Mononuclear cell (primary cell): ENCODE measurements around the gene TNFRSF19. TPM values are rescaled to one million over a fixed set of nuclear protein-coding genes. Genes with fewer than 3 reads are reported as not detected.
A peak's percentile ranks its signal among the peaks of the same experiment; 100 is the strongest.
"Not testable (repeated sequence)": the region's sequence is repeated elsewhere in the genome, so short reads cannot be mapped to it uniquely, and the experiment has no call there.

Experiments used
- H3K27me3 ChIP-seq: 2 replicates; pipeline ENCODE4 v1.6.0; 2011; ENCODE audit warnings: low read length, control low read depth; ENCODE audit not compliant: insufficient read depth
- H3K4me1 ChIP-seq: 2 replicates; pipeline ENCODE4 v1.5.1; 2011; ENCODE audit warnings: mild to moderate bottlenecking, low read length, control low read depth; ENCODE audit not compliant: insufficient read depth
- H3K4me3 ChIP-seq: 2 replicates; pipeline ENCODE4 v1.5.1; 2011; ENCODE audit warnings: mild to moderate bottlenecking, low read length, moderate library complexity
- H3K9me3 ChIP-seq: 2 replicates; pipeline ENCODE4 v1.5.1; 2011; ENCODE audit warnings: low read depth, mild to moderate bottlenecking, control low read depth, low read length
- total RNA-seq: library from RNA; depleted of rRNA; stranded (reverse); fragments of >200 nt; gene quantifications from one replicate; pipeline ENCODE4 v1.2.3, GENCODE V29; 2012

The TNFRSF19 gene
- total RNA-seq, 1 donor: 0.21 TPM

DNA sequence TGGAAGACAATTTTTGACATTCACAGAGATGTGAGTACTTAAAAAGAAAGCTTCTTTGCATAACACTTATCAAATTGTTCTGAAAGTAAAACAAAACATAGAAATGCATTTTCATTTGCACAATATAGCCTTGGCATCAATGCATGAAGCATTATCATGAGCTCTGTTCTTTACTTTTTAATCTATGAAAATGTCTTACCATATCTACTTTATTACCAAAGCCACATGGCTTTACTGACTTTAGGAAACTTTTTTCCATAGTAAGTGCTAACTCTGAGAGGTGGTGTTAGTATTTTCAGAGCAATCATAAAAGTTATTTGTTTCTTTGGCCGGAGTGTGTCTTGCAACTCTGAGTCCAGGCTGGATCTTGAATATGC, 10.5 kb downstream of the TNFRSF19 start:
- no peak overlapping the region for H3K4me3 ChIP-seq
- H3K27me3 ChIP-seq: peaks cover 21% of the 10 kb centered on the region
- H3K4me1 ChIP-seq: peaks cover 13% of the 10 kb centered on the region
- no peaks in the 10 kb centered on the region for H3K9me3 ChIP-seq

DNA sequence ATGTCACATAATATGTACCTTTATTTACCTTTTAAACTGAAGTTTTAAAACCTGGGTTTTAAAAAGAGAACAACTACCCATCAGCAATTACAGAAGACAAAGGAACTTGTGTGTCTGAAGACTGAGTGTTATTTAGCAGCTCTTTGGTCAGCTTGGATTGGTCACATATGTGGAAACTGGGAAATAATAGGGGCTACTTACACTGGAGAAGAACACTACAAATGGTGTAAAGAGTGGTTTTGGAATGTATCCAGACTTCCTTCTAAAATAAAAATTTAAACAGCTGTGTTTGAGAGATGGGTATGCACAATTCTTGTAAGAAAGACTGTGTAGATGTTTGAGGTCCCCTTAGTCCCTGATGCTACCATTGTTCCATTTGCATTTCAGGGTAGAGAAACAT, 13.3 kb downstream of the TNFRSF19 start:
- no peak overlapping the region for H3K4me3 ChIP-seq
- H3K9me3 ChIP-seq: no peaks in the 10 kb centered on the region
- peaks cover 10% of the 10 kb centered on the region for H3K4me1 ChIP-seq
- peaks cover 21% of the 10 kb centered on the region for H3K27me3 ChIP-seq

DNA sequence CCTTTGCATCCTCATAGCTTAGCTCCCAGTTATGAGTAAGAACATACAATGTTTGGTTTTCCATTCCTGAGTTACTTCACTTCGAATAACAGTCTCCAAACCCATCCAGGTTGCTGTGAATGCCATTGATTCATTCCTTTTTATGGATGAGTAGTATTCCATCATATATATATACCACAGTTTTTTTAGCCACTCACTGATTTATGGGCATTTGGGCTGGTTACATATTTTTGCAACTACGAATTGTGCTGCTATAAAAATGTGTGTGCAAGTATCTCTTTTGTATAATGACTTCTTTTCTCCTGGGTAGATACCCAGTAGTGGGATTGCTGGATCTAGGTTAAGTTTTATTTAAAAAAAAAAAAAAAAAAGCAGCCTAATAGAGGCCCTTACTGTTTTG, 14.1 kb downstream of the TNFRSF19 start:
- peaks cover 23% of the 10 kb centered on the region for H3K27me3 ChIP-seq
- H3K9me3 ChIP-seq: no peaks in the 10 kb centered on the region
- H3K4me3 ChIP-seq: no peak overlapping the region
- peaks cover 8% of the 10 kb centered on the region for H3K4me1 ChIP-seq

DNA sequence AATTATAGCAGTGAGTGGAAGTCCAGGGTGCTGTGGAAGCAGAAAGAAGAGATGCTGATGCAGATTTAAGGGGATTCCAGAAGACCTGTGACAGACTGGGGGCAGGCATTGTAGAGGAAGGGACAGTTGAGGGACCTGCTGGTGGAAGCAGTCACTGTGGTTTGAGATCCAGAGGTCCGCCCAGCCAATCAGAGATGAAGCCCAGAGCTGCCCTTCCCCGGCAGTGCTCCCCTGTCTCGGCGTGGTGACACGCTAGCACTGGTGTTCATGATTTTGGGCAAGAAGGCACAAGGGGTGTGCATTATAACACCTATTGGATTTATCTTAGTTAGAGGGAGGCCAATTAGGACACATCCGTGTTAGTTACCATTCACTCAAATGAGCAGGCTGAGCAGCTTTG, 16.1 kb downstream of the TNFRSF19 start:
- H3K27me3 ChIP-seq: peaks cover 7% of the 10 kb centered on the region
- H3K9me3 ChIP-seq: no peaks in the 10 kb centered on the region
- no peaks in the 10 kb centered on the region for H3K4me1 ChIP-seq
- H3K4me3 ChIP-seq: no peak overlapping the region

DNA sequence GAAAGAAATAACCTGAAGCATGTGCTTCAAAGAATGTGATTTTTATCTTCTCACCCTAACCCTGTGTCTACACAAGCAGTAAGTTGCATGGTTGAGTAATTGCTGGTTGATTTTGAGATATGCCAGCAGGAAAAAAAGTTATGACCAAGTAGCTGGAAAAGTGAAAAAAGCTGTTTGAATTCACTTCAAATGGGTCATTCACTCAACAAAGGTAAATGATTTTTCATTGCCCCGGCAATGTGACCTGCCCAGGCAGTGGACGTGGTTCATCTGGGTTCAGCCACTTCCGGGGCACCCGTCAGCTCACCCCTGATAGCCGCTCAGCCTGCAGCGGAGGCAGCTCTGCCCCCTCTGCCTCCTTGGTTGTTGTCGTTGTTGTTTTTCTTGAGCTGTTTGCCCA, 18.5 kb downstream of the TNFRSF19 start:
- no peaks in the 10 kb centered on the region for H3K4me1 ChIP-seq
- H3K4me3 ChIP-seq: no peak overlapping the region
- peaks cover 4% of the 10 kb centered on the region for H3K27me3 ChIP-seq
- H3K9me3 ChIP-seq: no peaks in the 10 kb centered on the region

DNA sequence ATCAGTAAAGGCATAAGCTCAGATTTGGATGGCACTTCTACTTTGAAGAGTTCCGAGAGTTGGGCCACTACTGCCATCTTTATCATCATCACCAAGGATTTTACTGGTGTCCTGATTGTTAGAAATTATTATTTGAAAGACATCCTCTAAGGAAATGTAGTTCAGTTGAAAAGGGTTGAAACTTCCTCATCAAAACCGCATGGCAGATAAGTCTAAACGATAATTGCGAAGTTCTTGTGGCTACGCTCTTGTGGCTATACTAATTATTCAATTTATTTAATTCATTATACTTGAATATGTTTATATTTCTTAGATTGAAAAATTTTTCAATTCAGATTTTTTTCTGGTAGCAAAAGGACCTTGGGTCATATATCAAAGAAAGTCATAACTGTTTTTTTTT, 22.4 kb downstream of the TNFRSF19 start:
- H3K9me3 ChIP-seq: no peaks in the 10 kb centered on the region
- peaks cover 4% of the 10 kb centered on the region for H3K27me3 ChIP-seq
- H3K4me1 ChIP-seq: no peaks in the 10 kb centered on the region
- no peak overlapping the region for H3K4me3 ChIP-seq

DNA sequence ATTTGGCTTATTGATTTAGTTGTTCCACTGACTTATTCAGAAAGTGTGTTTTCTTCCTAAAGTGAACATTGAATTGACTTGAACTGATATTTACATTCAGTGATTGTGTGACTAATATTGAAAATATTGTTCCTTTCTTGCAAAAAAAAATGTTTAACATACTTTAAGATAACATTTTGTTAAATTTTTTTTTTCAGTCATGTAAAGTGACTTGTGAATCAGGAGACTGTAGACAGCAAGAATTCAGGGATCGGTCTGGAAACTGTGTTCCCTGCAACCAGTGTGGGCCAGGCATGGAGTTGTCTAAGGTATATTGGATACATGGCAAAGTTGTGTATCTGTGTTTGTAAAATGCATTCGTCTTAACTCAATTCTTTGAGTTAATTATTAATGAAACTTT, 22.9 kb downstream of the TNFRSF19 start:
- no peak overlapping the region for H3K4me3 ChIP-seq

DNA sequence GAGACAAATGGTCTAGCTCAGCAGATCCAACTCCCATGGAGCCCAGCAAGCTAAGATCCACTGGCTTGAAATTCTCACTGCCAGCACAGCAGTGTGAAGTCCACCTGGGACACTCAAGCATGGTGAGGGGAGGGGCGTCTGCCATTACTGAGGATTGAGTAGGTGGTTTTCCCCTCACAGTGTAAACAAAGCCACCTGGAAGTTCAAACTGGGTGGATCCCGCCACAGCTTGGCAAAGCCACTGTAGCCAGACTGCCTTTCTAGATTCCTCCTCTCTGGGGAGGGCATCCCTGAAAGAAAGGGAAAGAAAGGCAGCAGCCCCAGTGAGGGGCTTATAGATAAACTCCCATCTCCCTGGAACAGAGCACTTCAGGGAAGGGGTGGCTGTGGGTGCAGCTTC, 24.1 kb downstream of the TNFRSF19 start:
- not testable (repeated sequence) for H3K27me3 ChIP-seq, H3K4me1 ChIP-seq, H3K9me3 ChIP-seq, H3K4me3 ChIP-seq

More for the DNA sequence above, 22.9 kb downstream of the TNFRSF19 start:
- Histone ChIP-seq H3K27me3 (peaks cover 4% of the 10 kb centered on the region), H3K9me3 (no peaks in the 10 kb centered on the region), H3K4me1 (no peaks in the 10 kb centered on the region)

DNA sequence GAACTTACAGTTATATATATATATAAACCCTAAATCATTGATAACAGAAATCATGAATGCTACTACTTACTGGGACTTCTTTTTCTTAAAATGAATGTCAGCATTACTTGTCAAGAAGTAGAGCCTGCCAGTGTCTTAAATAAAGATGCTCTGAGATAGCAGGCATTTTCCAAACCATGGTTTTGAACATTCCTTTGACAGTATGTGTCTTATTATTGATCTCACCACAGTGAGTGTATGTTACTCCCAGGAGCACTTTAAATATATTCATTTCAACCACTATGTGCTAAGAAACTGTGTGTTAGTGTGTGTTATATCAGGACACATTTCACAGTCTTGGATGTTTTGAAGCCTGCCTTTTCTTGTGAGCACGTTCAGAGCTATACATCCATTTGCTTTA, 28.2 kb downstream of the TNFRSF19 start:
- Histone ChIP-seq H3K4me3 (no peak overlapping the region), H3K27me3 (peaks cover 9% of the 10 kb centered on the region), H3K4me1 (no peaks in the 10 kb centered on the region)

DNA sequence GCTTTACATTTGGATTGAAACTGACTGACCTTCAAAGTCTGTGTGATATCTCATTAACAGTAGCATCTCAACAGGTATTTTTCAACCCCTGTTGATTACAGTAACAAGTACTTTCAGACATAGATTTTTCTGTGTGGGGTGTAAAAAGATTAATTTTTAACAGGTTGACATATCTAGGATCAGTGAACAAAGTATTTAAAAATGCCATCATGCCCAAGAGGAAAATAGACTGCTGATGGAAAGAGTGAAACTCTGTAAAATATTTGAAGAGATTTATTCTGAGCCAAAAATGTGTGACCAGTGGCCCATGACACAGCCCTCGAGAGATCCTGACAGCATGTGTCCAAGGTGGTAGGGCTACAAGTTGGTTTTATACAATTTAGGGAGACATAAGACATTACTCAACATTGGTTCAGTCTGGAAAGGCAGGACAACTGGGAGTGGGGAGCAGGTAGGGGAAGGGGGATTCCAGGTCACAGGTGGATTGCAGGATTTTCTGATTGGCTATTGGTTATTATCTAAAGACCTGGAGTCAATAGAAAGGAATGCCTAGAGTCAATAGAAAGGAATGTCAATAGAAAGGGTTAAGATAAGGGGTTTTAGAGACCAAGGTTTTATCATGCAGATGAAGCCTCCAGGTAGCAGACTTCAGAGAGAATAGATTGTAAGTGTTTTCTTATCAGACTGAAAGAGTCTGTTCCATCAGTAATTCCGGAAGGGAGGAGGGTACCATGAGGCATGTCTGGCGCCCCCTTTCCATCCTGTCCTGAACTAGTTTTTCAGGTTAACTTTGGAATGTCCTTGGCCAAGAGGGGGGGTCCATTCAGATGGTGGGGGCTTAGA, 29.1 kb downstream of the TNFRSF19 start:
- Histone ChIP-seq H3K4me3 (no peak overlapping the region), H3K27me3 (peaks cover 9% of the 10 kb centered on the region), H3K4me1 (no peaks in the 10 kb centered on the region), H3K9me3 (no peaks in the 10 kb centered on the region)

More for the DNA sequence above, 28.2 kb downstream of the TNFRSF19 start:
- H3K9me3 ChIP-seq: no peaks in the 10 kb centered on the region

DNA sequence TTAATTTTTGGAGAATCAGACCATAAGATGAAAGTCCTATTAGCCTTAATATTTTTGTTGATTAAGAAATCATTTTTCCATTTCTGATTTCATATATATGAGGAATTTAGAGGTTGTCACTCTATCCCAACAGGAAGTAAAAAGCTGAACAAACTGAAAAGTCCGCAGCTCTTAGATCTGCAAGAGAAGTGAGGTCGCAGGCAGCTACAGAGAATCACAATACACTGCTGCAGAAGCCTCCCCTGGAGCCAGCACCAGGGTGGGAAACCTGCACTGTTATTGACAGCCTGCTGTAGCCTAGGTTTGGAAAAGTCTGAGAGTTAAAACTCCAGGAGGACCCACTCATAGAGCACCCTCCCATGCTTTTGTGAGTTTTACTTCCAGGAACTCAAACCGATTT, 29.9 kb downstream of the TNFRSF19 start:
- no peaks in the 10 kb centered on the region for H3K4me1 ChIP-seq
- no peak overlapping the region for H3K4me3 ChIP-seq
- no peaks in the 10 kb centered on the region for H3K9me3 ChIP-seq
- H3K27me3 ChIP-seq: peaks cover 9% of the 10 kb centered on the region

DNA sequence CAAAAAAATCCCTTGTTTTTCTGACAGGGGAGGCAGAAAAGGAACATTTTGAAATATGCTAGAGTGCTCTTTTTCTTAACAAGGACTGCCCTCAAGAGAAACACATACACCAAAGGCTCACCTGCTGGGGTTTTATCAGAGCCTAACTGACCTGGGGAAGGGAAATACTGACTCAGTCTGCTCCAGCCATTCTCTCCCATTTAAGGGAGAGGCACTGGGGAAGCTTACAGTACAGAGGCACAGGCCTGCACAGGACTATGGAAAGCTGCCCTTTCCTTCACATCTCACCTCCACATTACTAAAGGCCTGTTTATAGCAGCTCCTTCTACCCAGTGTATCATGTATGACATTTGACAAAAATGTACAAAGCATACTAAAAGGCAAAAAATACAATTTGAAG, 30.3 kb downstream of the TNFRSF19 start:
- Histone ChIP-seq H3K9me3 (no peaks in the 10 kb centered on the region), H3K4me3 (no peak overlapping the region), H3K27me3 (peaks cover 9% of the 10 kb centered on the region), H3K4me1 (no peaks in the 10 kb centered on the region)

DNA sequence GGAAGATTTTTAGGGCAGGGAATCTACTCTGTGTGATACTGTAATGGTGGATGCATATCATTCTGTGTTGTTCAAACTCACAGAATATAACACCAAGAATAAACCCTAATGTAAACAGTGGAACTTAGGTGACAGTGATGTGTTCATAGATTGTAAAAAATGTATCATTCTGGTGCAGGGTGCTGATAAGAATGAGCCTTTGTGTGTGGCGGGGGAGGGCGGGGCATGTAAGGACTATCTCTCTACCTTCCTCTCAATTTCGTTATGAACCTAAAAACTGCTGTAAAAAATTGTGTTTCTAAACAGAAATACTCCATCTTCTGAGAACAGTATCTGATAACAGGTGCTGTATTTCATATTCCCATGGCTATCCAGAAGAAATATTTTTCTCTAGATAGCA, 35.6 kb downstream of the TNFRSF19 start:
- H3K9me3 ChIP-seq: no peaks in the 10 kb centered on the region
- peaks cover 7% of the 10 kb centered on the region for H3K27me3 ChIP-seq
- H3K4me1 ChIP-seq: peaks cover 18% of the 10 kb centered on the region
- H3K4me3 ChIP-seq: no peak overlapping the region

DNA sequence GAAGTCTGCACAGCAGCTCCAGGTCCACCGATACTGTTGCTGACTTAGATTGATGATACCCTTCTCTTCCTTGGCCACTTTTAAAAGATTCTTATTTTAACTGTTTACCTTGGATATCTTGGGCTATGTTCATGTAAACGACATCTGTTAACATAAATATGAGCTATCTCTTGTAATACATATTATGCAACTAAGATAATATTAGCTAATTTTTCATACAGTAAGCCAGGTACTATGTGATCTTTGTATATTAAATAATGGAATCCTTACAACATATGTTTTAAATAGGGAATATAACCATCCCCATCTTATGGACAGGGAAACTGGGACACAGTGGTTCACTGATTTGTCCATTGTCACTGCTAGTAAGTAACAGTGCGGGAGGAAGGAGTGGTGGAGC, 37.9 kb downstream of the TNFRSF19 start:
- no peaks in the 10 kb centered on the region for H3K9me3 ChIP-seq
- peaks cover 18% of the 10 kb centered on the region for H3K4me1 ChIP-seq
- no peaks in the 10 kb centered on the region for H3K27me3 ChIP-seq
- H3K4me3 ChIP-seq: no peak overlapping the region

DNA sequence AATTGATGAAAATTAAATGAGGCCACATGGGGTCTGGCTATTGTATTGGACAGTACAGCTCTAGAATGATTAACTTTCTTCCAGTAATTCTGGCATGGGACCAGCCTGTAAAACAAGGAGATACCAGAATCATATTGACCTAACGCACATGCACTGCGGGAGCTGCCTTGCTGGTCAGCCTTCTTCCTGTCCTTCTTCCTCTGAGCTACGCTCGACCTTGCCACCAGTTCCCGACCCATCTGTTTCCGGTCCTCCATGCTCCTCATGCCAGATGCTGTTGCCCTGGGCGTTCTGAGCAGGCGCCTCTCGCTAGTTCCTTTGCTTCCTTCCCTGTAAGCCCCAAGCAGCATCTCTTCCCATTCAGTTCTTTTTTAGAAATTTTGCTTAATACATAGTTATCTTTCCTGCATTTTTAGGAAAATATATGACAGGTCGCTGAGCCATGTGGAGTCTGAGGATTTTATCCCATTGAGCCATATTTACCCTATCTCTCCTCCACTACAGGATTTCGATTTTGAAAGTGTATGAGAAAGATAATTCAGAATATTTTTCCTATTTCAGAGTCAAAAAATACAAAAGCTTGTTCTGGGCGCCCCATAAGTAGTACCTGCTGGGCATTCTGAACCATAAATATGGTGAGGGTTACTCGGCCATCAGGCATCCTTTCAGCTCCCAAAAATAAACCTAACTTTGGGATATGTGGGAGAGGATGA, 38.6 kb downstream of the TNFRSF19 start:
- Histone ChIP-seq H3K9me3 (no peaks in the 10 kb centered on the region), H3K4me3 (peak overlapping the region; percentile 6), H3K27me3 (no peaks in the 10 kb centered on the region), H3K4me1 (peaks cover 18% of the 10 kb centered on the region)

DNA sequence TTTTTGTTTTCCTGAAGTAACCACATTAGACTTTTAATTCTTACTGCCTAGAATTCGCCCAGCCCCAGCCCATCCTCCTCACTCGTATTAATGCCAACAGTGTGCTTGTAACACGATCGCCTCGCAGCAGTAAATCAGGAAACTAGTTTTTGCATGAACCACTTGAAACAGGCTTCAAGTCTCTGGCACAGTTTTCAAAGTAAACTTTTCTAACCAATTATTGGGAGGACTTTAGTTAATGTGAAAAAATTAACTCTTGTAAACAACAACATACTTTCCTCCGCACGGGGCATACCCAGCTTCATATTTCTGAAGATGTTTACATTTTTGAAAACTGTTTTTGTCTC, 39.2 kb downstream of the TNFRSF19 start:
- Histone ChIP-seq H3K27me3 (no peaks in the 10 kb centered on the region), H3K4me1 (peaks cover 18% of the 10 kb centered on the region), H3K9me3 (no peaks in the 10 kb centered on the region), H3K4me3 (peak overlapping the region; percentile 6)
